SK-N-SH (cell line): ENCODE results near the gene MBOAT2. TPM values are rescaled to one million over a fixed set of nuclear protein-coding genes. Genes with fewer than 3 reads are reported as not detected.

Experiments used
- CTCF ChIA-PET: fragments of 300-600, 350-600 bp; formaldehyde crosslinking; extraction: SDS; loops from one replicate; lab custom pipeline; 2021; lab: Yijun Ruan, JAX
- POLR2A ChIA-PET: fragments of 350-600 bp; sonication (Branson Sonifier 250); formaldehyde crosslinking; extraction: SDS; loops from one replicate; lab custom pipeline; 2020; ENCODE audit warnings: antibody characterized with exemption, inconsistent platforms; lab: Yijun Ruan, JAX
- DNase-seq: peaks from one replicate; pipeline ENCODE4 v3.0.0; 2012
- H2AFZ ChIP-seq: fragments of 200-600 bp; sonication (generic); 2 replicates; pipeline ENCODE4 v1.8.1; 2016; ENCODE audit warnings: antibody characterized with exemption, mild to moderate bottlenecking, low read depth
- H3F3A ChIP-seq: fragments of 200-600 bp; sonication (generic); replicated peaks from 2 replicates; pipeline ENCODE3; 2016; ENCODE audit warnings: antibody characterized with exemption, mild to moderate bottlenecking; ENCODE audit not compliant: insufficient read depth
- H3K27ac ChIP-seq, 2 experiments: fragments of 200-500 bp in 1 of 2; fragments of 200-600 bp in 1 of 2; sonication (Bioruptor generic) in 1 of 2; sonication (generic), shearing (Covaris generic) in 1 of 2; 2 replicates each; pipeline versions ENCODE4 v1.5.1 to v1.6.1; 2014 to 2016; ENCODE audit warnings: low read depth in 2 of 2, inconsistent platforms in 1 of 2, low read length in 1 of 2, mild to moderate bottlenecking in 1 of 2, mixed read lengths in 1 of 2
- H3K27me3 ChIP-seq: fragments of 200-600 bp; sonication (generic), shearing (Covaris generic); 2 replicates; pipeline ENCODE4 v1.6.1; 2016; ENCODE audit warnings: mixed run types; ENCODE audit not compliant: insufficient read depth
- H3K36me3 ChIP-seq, 2 experiments: fragments of 200-500 bp in 1 of 2; fragments of 200-600 bp in 1 of 2; sonication (Bioruptor generic) in 1 of 2; sonication (generic) in 1 of 2; replicated peaks in 1 of 2; 2 replicates each; pipeline versions ENCODE3 to v1.5.1; 2014 to 2016; ENCODE audit warnings: low read length in 1 of 2, mild to moderate bottlenecking in 1 of 2; ENCODE audit not compliant: insufficient read depth in 2 of 2, control insufficient read depth in 1 of 2
- H3K4me1 ChIP-seq, 2 experiments: fragments of 200-500 bp in 1 of 2; fragments of 200-600 bp in 1 of 2; sonication (Bioruptor generic) in 1 of 2; sonication (generic), shearing (Covaris generic) in 1 of 2; 2 replicates each; pipeline versions ENCODE4 v1.5.1 to v1.6.1; 2014 to 2016; ENCODE audit warnings: low read depth in 1 of 2, low read length in 1 of 2, mixed run types in 1 of 2; ENCODE audit not compliant: insufficient read depth in 2 of 2, control insufficient read depth in 1 of 2
- H3K4me2 ChIP-seq: fragments of 200-600 bp; sonication (generic), shearing (Covaris generic); 2 replicates; pipeline ENCODE4 v1.6.1; 2017; ENCODE audit warnings: mixed run types
- H3K4me3 ChIP-seq, 2 experiments: fragments of 200-500 bp in 1 of 2; fragments of 200-600 bp in 1 of 2; sonication (Bioruptor generic) in 1 of 2; sonication (generic), shearing (Covaris generic) in 1 of 2; 2 replicates each; pipeline versions ENCODE4 v1.5.1 to v1.8.1; 2014 to 2016; ENCODE audit warnings: low read depth in 2 of 2, inconsistent platforms in 1 of 2, low read length in 1 of 2, mild to moderate bottlenecking in 1 of 2, mixed read lengths in 1 of 2, moderate library complexity in 1 of 2
- H3K79me2 ChIP-seq: fragments of 200-600 bp; sonication (generic); 2 replicates; pipeline ENCODE4 v1.8.1; 2017; ENCODE audit warnings: mild to moderate bottlenecking; ENCODE audit not compliant: insufficient read depth
- H3K9ac ChIP-seq: fragments of 200-600 bp; sonication (generic); 2 replicates; pipeline ENCODE4 v1.6.1; 2017; ENCODE audit warnings: mixed run types
- H3K9me2 ChIP-seq: fragments of 200-600 bp; sonication (generic); 2 replicates; pipeline ENCODE4 v1.6.1; 2017; ENCODE audit warnings: mixed run types
- H3K9me3 ChIP-seq: fragments of 200-600 bp; sonication (generic); 2 replicates; pipeline ENCODE4 v1.6.1; 2017; ENCODE audit warnings: mixed run types, mild to moderate bottlenecking, moderate library complexity
- H4K20me1 ChIP-seq: fragments of 200-600 bp; sonication (generic); 2 replicates; pipeline ENCODE4 v1.6.1; 2017; ENCODE audit warnings: mild to moderate bottlenecking, mixed run types; ENCODE audit not compliant: insufficient read depth
- EP300 ChIP-seq, 2 experiments: IDR thresholded peaks; 2 replicates each; pipeline versions ENCODE4 v1.4.0 to v1.6.1; 2012; ENCODE audit warnings: borderline replicate concordance in 1 of 2, low read depth in 1 of 2, low read length in 1 of 2
- EZH2phosphoT487 ChIP-seq: fragments of 200-600 bp; sonication (generic); IDR thresholded peaks from 2 replicates; pipeline ENCODE4 v1.6.1; 2017; ENCODE audit warnings: low read depth, mixed run types, mild to moderate bottlenecking, antibody characterized with exemption, moderate library complexity, borderline replicate concordance
- FOXJ3 ChIP-seq: sonication (generic); formaldehyde crosslinking; IDR thresholded peaks from 2 replicates; pipeline ENCODE4 v1.5.1; 2020; ENCODE audit warnings: mild to moderate bottlenecking, missing genetic modification reagents
- GABPA ChIP-seq: IDR thresholded peaks from 2 replicates; pipeline ENCODE4 v1.4.0; 2012; ENCODE audit warnings: low read depth, mild to moderate bottlenecking
- GATA2 ChIP-seq: sonication (generic); formaldehyde crosslinking; IDR thresholded peaks from 2 replicates; pipeline ENCODE4 v1.5.0; 2020; ENCODE audit warnings: mild to moderate bottlenecking, missing genetic modification reagents
- JUND ChIP-seq: IDR thresholded peaks from 2 replicates; pipeline ENCODE4 v1.4.0; 2012
- MEF2A ChIP-seq: IDR thresholded peaks from 2 replicates; pipeline ENCODE4 v1.4.0; 2012; ENCODE audit warnings: low read depth, borderline replicate concordance
- MXI1 ChIP-seq: IDR thresholded peaks from 2 replicates; pipeline ENCODE4 v1.6.1; 2012; ENCODE audit warnings: mild to moderate bottlenecking, low read depth, low read length, improper control_type of control experiment
- NFIC ChIP-seq: IDR thresholded peaks from 2 replicates; pipeline ENCODE4 v1.4.0; 2012; ENCODE audit warnings: borderline replicate concordance
- POLR2AphosphoS5 ChIP-seq: IDR thresholded peaks from 2 replicates; pipeline ENCODE4 v1.6.1; 2012; ENCODE audit warnings: low read depth, low read length
- RAD21 ChIP-seq: IDR thresholded peaks from 2 replicates; pipeline ENCODE4 v1.6.1; 2012; ENCODE audit warnings: mild to moderate bottlenecking, low read length
- RCOR1 ChIP-seq: fragments of 150-350 bp; IDR thresholded peaks from 2 replicates; pipeline ENCODE4 v1.6.1; 2017; ENCODE audit warnings: antibody characterized with exemption, low read length
- RFX5 ChIP-seq: IDR thresholded peaks from 2 replicates; pipeline ENCODE4 v1.6.1; 2012; ENCODE audit warnings: mild to moderate bottlenecking, improper control_type of control experiment, low read length
- SMC3 ChIP-seq: IDR thresholded peaks from 2 replicates; pipeline ENCODE4 v1.6.1; 2012; ENCODE audit warnings: low read depth, low read length, improper control_type of control experiment
- TCF12 ChIP-seq: IDR thresholded peaks from 2 replicates; pipeline ENCODE4 v1.4.0; 2012
- WGBS: methylation state at CpG from one replicate; pipeline ENCODE4 v1.1.6; 2017; ENCODE audit warnings: low lambda C conversion rate; 5-methylcytosine and 5-hydroxymethylcytosine counted together
- polyA plus RNA-seq, 3 experiments: library from polyadenylated mRNA; depleted of rRNA; stranded (reverse); fragments of >200 nt; gene quantifications; 2 replicates each; pipeline ENCODE4 v1.2.3, GENCODE V29; 2012
- TF ChIP-seq, protein P1 (sequence below): fragments of 150-350 bp; IDR thresholded peaks from 2 replicates; pipeline ENCODE4 v1.6.1; 2017; ENCODE audit warnings: antibody characterized with exemption, low read length, low read depth, borderline replicate concordance
- TF ChIP-seq, protein P2 (sequence below): fragments of 200-600 bp; sonication (generic); IDR thresholded peaks from 2 replicates; pipeline ENCODE4 v1.6.1; 2017; ENCODE audit warnings: antibody characterized with exemption, mild to moderate bottlenecking, moderate library complexity
- TF ChIP-seq, protein P3 (sequence below): fragments of 150-350 bp; IDR thresholded peaks from 2 replicates; pipeline ENCODE4 v1.6.1; 2016; ENCODE audit warnings: mild to moderate bottlenecking, low read depth, low read length
- TF ChIP-seq, protein P4 (sequence below): IDR thresholded peaks from 2 replicates; pipeline ENCODE4 v1.4.0; 2012; ENCODE audit warnings: low read depth, borderline replicate concordance
- TF ChIP-seq, protein P5 (sequence below): IDR thresholded peaks from 2 replicates; pipeline ENCODE4 v1.4.0; 2012; ENCODE audit warnings: low read depth, borderline replicate concordance

The MBOAT2 gene
- polyA plus RNA-seq, 1 of the 3 experiments (the other 2 are of a cell fraction): 33.9 TPM

DNA sequence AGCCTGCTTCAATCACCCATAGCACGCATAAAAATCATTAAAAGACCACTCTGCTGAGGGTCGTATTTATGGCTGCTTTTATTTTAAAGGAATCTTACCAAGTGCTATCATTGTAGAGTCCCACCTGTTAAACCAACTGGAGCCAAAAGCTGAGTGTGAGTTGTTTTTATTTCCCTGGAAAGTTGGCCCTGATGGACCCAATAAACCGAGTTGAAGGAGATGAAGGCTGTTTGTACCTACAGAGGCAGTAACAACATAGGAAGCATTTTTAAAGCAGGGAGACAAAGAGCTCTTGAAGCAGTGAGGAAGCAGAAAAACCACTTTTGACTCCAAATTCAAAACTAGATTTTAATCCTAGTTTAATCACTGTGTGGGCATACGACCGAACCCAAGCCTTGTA lies 6.4 kb downstream of the MBOAT2 start:
- TF ChIP-seq TCF12 (no peak), EP300 (IDR thresholded peaks at IDR 0.05; ENCODE audit: borderline replicate concordance in 1 of 2, low read depth in 1 of 2, low read length in 1 of 2) (no peak), MXI1 (no peak), POLR2AphosphoS5 (no peak), NFIC (no peak), GATA2 (no peak), EZH2phosphoT487 (no peak), GABPA (no peak), JUND (no peak), SMC3 (no peak), RCOR1 (no peak), RAD21 (no peak), MEF2A (no peak), FOXJ3 (CRISPR knock-in tag) (no peak), RFX5 (no peak)
- TF ChIP-seq, protein P1, sequence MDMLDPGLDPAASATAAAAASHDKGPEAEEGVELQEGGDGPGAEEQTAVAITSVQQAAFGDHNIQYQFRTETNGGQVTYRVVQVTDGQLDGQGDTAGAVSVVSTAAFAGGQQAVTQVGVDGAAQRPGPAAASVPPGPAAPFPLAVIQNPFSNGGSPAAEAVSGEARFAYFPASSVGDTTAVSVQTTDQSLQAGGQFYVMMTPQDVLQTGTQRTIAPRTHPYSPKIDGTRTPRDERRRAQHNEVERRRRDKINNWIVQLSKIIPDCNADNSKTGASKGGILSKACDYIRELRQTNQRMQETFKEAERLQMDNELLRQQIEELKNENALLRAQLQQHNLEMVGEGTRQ: no peak
- TF ChIP-seq, protein P2, sequence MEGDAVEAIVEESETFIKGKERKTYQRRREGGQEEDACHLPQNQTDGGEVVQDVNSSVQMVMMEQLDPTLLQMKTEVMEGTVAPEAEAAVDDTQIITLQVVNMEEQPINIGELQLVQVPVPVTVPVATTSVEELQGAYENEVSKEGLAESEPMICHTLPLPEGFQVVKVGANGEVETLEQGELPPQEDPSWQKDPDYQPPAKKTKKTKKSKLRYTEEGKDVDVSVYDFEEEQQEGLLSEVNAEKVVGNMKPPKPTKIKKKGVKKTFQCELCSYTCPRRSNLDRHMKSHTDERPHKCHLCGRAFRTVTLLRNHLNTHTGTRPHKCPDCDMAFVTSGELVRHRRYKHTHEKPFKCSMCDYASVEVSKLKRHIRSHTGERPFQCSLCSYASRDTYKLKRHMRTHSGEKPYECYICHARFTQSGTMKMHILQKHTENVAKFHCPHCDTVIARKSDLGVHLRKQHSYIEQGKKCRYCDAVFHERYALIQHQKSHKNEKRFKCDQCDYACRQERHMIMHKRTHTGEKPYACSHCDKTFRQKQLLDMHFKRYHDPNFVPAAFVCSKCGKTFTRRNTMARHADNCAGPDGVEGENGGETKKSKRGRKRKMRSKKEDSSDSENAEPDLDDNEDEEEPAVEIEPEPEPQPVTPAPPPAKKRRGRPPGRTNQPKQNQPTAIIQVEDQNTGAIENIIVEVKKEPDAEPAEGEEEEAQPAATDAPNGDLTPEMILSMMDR: no peak
- TF ChIP-seq, protein P3, sequence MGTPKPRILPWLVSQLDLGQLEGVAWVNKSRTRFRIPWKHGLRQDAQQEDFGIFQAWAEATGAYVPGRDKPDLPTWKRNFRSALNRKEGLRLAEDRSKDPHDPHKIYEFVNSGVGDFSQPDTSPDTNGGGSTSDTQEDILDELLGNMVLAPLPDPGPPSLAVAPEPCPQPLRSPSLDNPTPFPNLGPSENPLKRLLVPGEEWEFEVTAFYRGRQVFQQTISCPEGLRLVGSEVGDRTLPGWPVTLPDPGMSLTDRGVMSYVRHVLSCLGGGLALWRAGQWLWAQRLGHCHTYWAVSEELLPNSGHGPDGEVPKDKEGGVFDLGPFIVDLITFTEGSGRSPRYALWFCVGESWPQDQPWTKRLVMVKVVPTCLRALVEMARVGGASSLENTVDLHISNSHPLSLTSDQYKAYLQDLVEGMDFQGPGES: no peak
- TF ChIP-seq, protein P4, sequence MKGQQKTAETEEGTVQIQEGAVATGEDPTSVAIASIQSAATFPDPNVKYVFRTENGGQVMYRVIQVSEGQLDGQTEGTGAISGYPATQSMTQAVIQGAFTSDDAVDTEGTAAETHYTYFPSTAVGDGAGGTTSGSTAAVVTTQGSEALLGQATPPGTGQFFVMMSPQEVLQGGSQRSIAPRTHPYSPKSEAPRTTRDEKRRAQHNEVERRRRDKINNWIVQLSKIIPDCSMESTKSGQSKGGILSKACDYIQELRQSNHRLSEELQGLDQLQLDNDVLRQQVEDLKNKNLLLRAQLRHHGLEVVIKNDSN: no peak
- TF ChIP-seq, protein P5, sequence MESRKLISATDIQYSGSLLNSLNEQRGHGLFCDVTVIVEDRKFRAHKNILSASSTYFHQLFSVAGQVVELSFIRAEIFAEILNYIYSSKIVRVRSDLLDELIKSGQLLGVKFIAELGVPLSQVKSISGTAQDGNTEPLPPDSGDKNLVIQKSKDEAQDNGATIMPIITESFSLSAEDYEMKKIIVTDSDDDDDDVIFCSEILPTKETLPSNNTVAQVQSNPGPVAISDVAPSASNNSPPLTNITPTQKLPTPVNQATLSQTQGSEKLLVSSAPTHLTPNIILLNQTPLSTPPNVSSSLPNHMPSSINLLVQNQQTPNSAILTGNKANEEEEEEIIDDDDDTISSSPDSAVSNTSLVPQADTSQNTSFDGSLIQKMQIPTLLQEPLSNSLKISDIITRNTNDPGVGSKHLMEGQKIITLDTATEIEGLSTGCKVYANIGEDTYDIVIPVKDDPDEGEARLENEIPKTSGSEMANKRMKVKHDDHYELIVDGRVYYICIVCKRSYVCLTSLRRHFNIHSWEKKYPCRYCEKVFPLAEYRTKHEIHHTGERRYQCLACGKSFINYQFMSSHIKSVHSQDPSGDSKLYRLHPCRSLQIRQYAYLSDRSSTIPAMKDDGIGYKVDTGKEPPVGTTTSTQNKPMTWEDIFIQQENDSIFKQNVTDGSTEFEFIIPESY: no peak
- Histone ChIP-seq H3K36me3 (no peaks in the 10 kb centered on the region), H3K27ac (no peak overlapping the region), H3K9me3 (no peaks in the 10 kb centered on the region), H3K79me2 (peaks cover 98% of the 10 kb centered on the region), H3K9ac (no peak overlapping the region), H3K9me2 (no peaks in the 10 kb centered on the region), H3K4me3 (no peak overlapping the region), H3K27me3 (no peaks in the 10 kb centered on the region), H4K20me1 (peaks cover 68% of the 10 kb centered on the region), H3K4me2 (no peak overlapping the region), H3F3A (no peaks in the 10 kb centered on the region), H2AFZ (no peak overlapping the region), H3K4me1 (peaks cover 20 to 41% of the 10 kb centered on the region in 2 experiments; a peak in 3 of 4 replicates)
- CTCF ChIA-PET: interaction anchor here (0.5 kb wide), 1 partner anchor 118 kb away, joined by 3 read pairs; no protein-coding TSS in a partner anchor
- DNase-seq: no peak
- 95% methylated on average over 5 of the region's 5 CpGs for WGBS
- POLR2A ChIA-PET: no interaction called here
